Neural cell (in vitro differentiated cells): Measurements from ENCODE around the gene VSTM4. TPM values are rescaled to one million over a fixed set of nuclear protein-coding genes. Genes with fewer than 3 reads are reported as not detected.

ENCODE experiments used
- H2AFZ ChIP-seq: fragments of 200-600, 300-800 bp; sonication (generic), shearing (Covaris generic); 2 replicates; pipeline ENCODE4 v1.6.0; 2014; ENCODE audit warnings: low read depth, mild to moderate bottlenecking, antibody characterized with exemption, low read length, moderate library complexity
- H3F3A ChIP-seq: fragments of 200-600 bp; shearing (Covaris generic); 2 replicates; pipeline ENCODE4 v1.6.1; 2016; ENCODE audit warnings: mild to moderate bottlenecking, moderate library complexity, mixed read lengths, antibody characterized with exemption, low read length; ENCODE audit not compliant: insufficient read depth, poor library complexity, severe bottlenecking
- H3K27ac ChIP-seq: fragments of 200-600, 300-800 bp; sonication (generic), shearing (Covaris generic); 2 replicates; pipeline ENCODE4 v1.5.1; 2014; ENCODE audit warnings: mild to moderate bottlenecking, low read length, moderate library complexity
- H3K27me3 ChIP-seq: fragments of 300-800, 200-600 bp; sonication (generic), shearing (Covaris generic); 2 replicates; pipeline ENCODE4 v1.6.0; 2014; ENCODE audit warnings: mild to moderate bottlenecking, low read depth, low read length, moderate library complexity; ENCODE audit not compliant: insufficient read depth
- H3K36me3 ChIP-seq: fragments of 300-800, 200-600 bp; sonication (generic), shearing (Covaris generic); 2 replicates; pipeline ENCODE4 v1.5.1; 2014; ENCODE audit warnings: mild to moderate bottlenecking, antibody characterized with exemption, low read length, moderate library complexity; ENCODE audit not compliant: insufficient read depth
- H3K4me2 ChIP-seq: fragments of 300-800, 200-600 bp; sonication (generic), shearing (Covaris generic); 2 replicates; pipeline ENCODE4 v1.6.0; 2014; ENCODE audit warnings: mild to moderate bottlenecking, low read length
- H3K4me3 ChIP-seq: fragments of 300-800, 200-600 bp; sonication (generic), shearing (Covaris generic); 2 replicates; pipeline ENCODE4 v1.5.1; 2014; ENCODE audit warnings: mild to moderate bottlenecking, low read length, moderate library complexity
- H3K79me2 ChIP-seq: fragments of 200-600 bp; shearing (Covaris generic); replicated peaks from 2 replicates; pipeline ENCODE4 v1.6.0; 2014; ENCODE audit warnings: mild to moderate bottlenecking, low read length, moderate library complexity; ENCODE audit not compliant: insufficient read depth
- H3K9ac ChIP-seq: fragments of 300-800, 200-600 bp; sonication (generic), shearing (Covaris generic); 2 replicates; pipeline ENCODE4 v1.6.1; 2016; ENCODE audit warnings: mild to moderate bottlenecking, low read length, mixed read lengths
- H3K9me2 ChIP-seq: fragments of 200-600 bp; shearing (Covaris generic); 2 replicates; pipeline ENCODE4 v1.6.1; 2016; ENCODE audit warnings: mild to moderate bottlenecking, low read length, mixed read lengths; ENCODE audit not compliant: insufficient read depth
- H3K9me3 ChIP-seq: fragments of 200-600, 300-800 bp; sonication (generic), shearing (Covaris generic); 2 replicates; pipeline ENCODE4 v1.6.1; 2016; ENCODE audit warnings: mild to moderate bottlenecking, mixed run types, low read length, moderate library complexity, mixed read lengths
- H4K20me1 ChIP-seq: fragments of 200-600 bp; shearing (Covaris generic); 2 replicates; pipeline ENCODE4 v1.6.1; 2016; ENCODE audit warnings: mild to moderate bottlenecking, mixed run types; ENCODE audit not compliant: insufficient read depth
- CTCF ChIP-seq: fragments of 450-650 bp; IDR thresholded peaks from 2 replicates; pipeline ENCODE4 v1.5.1; 2014; ENCODE audit warnings: antibody characterized with exemption, mild to moderate bottlenecking, moderate library complexity; ENCODE audit not compliant: poor library complexity, severe bottlenecking
- EP300 ChIP-seq: fragments of 450-650 bp; conservative IDR thresholded peaks from 2 replicates; pipeline ENCODE4 v1.6.1; 2014; ENCODE audit warnings: antibody characterized with exemption, mild to moderate bottlenecking, moderate library complexity; ENCODE audit not compliant: poor library complexity, severe bottlenecking
- EZH2 ChIP-seq: fragments of 200-600, 300-800 bp; shearing (Covaris generic), sonication (generic); IDR thresholded peaks from 2 replicates; pipeline ENCODE4 v1.6.1; 2014; ENCODE audit warnings: antibody characterized with exemption, low read length, borderline replicate concordance, mild to moderate bottlenecking; ENCODE audit not compliant: insufficient read depth, poor library complexity, severe bottlenecking
- MXI1 ChIP-seq: fragments of 450-650 bp; conservative IDR thresholded peaks from 2 replicates; pipeline ENCODE4 v1.6.1; 2014; ENCODE audit warnings: antibody characterized with exemption, mild to moderate bottlenecking; ENCODE audit not compliant: poor library complexity, severe bottlenecking
- POLR2AphosphoS5 ChIP-seq: IDR thresholded peaks from 2 replicates; pipeline ENCODE4 v1.6.1; 2012
- RAD21 ChIP-seq: fragments of 450-650 bp; conservative IDR thresholded peaks from 2 replicates; pipeline ENCODE4 v1.6.1; 2014; ENCODE audit warnings: antibody characterized with exemption, mild to moderate bottlenecking, moderate library complexity
- REST ChIP-seq: IDR thresholded peaks from 2 replicates; pipeline ENCODE4 v1.6.1; 2012; ENCODE audit warnings: borderline replicate concordance
- SMC3 ChIP-seq: fragments of 450-650 bp; conservative IDR thresholded peaks from 2 replicates; pipeline ENCODE4 v1.6.1; 2014; ENCODE audit warnings: antibody characterized with exemption, mild to moderate bottlenecking, moderate library complexity; ENCODE audit not compliant: poor library complexity
- TAF1 ChIP-seq: IDR thresholded peaks from 2 replicates; pipeline ENCODE4 v1.6.1; 2012; ENCODE audit warnings: low read depth
- polyA plus RNA-seq: library from polyadenylated mRNA; depleted of rRNA; stranded (reverse); fragments of >200 nt; gene quantifications from 2 replicates; pipeline ENCODE4 v1.2.3, GENCODE V29; 2014

Gene VSTM4
- polyA plus RNA-seq, 1 donor from 2014 or later, result 0.52 TPM

GRCh38 chr10:49025347-49025983 is 89.9 kb downstream of the VSTM4 start:
- Histone ChIP-seq H3K36me3 (no peaks in the 10 kb centered on the region), H3K27ac (no peak overlapping the region), H3K9me3 (no peaks in the 10 kb centered on the region), H3F3A (no peaks in the 10 kb centered on the region), H4K20me1 (no peaks in the 10 kb centered on the region), H2AFZ (no peak overlapping the region), H3K79me2 (no peaks in the 10 kb centered on the region), H3K9me2 (no peaks in the 10 kb centered on the region), H3K27me3 (no peaks in the 10 kb centered on the region), H3K4me3 (no peak overlapping the region), H3K4me2 (no peak overlapping the region), H3K9ac (no peak overlapping the region)
- TF ChIP-seq EZH2 (no peak), EP300 (no peak), REST (no peak), POLR2AphosphoS5 (no peak), CTCF (no peak), MXI1 (no peak), TAF1 (no peak), SMC3 (no peak)

GRCh38 chr10:49024484-49024883 is 90.8 kb downstream of the VSTM4 start:
- TF ChIP-seq CTCF (no peak), SMC3 (no peak), TAF1 (no peak), POLR2AphosphoS5 (no peak), RAD21 (no peak), MXI1 (no peak), EZH2 (no peak), REST (no peak)

More at GRCh38 chr10:49024484-49024883, 90.8 kb downstream of the VSTM4 start:
- no peak overlapping the region for H3K27ac ChIP-seq
- no peaks in the 10 kb centered on the region for H3K36me3 ChIP-seq
- no peak overlapping the region for H2AFZ ChIP-seq
- H3F3A ChIP-seq, result no peaks in the 10 kb centered on the region
- no peaks in the 10 kb centered on the region for H3K27me3 ChIP-seq
- H3K4me2 ChIP-seq, result no peak overlapping the region
- H3K9me2 ChIP-seq, result no peaks in the 10 kb centered on the region
- no peaks in the 10 kb centered on the region for H3K9me3 ChIP-seq
- no peaks in the 10 kb centered on the region for H4K20me1 ChIP-seq
- H3K79me2 ChIP-seq, result no peaks in the 10 kb centered on the region
- H3K9ac ChIP-seq, result no peak overlapping the region
- no peak overlapping the region for H3K4me3 ChIP-seq
